A549 (cell line): Measurements from ENCODE around the gene PIP4K2A. TPM values are rescaled to one million over a fixed set of nuclear protein-coding genes. Genes with fewer than 3 reads are reported as not detected.

Experiments used
- ATAC-seq, 2 experiments: fragments of 200-7000 bp in 1 of 2; fragments of >200 bp in 1 of 2; cut with Nextera tagmentation in 1 of 2; cut with Tn5 transposase in 1 of 2; 3 replicates each; pipeline versions ENCODE4 v1.8.0 to v1.9.1; 2018 to 2020; ENCODE audit warnings: mild to moderate bottlenecking in 1 of 2, moderate library complexity in 1 of 2
- CTCF ChIA-PET: fragments of 300-600 bp; sonication (Branson Sonifier 250); formaldehyde crosslinking; extraction: SDS; loops from one replicate; lab custom pipeline; 2021; ENCODE audit warnings: antibody characterized with exemption, inconsistent platforms; lab: Yijun Ruan, JAX
- POLR2A ChIA-PET: fragments of 350-600 bp; formaldehyde crosslinking; extraction: SDS; loops from one replicate; lab custom pipeline; 2021; ENCODE audit warnings: antibody characterized with exemption, inconsistent platforms; lab: Yijun Ruan, JAX
- DNase-seq, 2 experiments: peaks; one replicate each; pipeline versions ENCODE4 v3.0.0 to v3.0.0-alpha.2; 2011 to 2016; ENCODE audit warnings: low read depth in 1 of 2, low spot score in 1 of 2
- FAIRE-seq: peaks from 2 replicates; lab custom pipeline; 2011; peaks lifted over from hg19 to GRCh38; lab: Jason Lieb, UNC
- H3K27ac ChIP-seq, 2 experiments: fragments of >200 bp; sonication (Bioruptor Twin); formaldehyde crosslinking; 3 replicates each; pipeline ENCODE4 v1.5.1; 2016 to 2017
- H3K4me1 ChIP-seq: fragments of >200 bp; sonication (Bioruptor Twin); formaldehyde crosslinking; 3 replicates; pipeline ENCODE4 v1.6.1; 2016
- H3K4me2 ChIP-seq: fragments of >200 bp; sonication (Bioruptor Twin); formaldehyde crosslinking; 3 replicates; pipeline ENCODE4 v1.6.1; 2016
- H3K4me3 ChIP-seq: fragments of >200 bp; sonication (Bioruptor Twin); formaldehyde crosslinking; 3 replicates; pipeline ENCODE4 v1.5.1; 2016
- H3K9me3 ChIP-seq: fragments of >200 bp; sonication (Bioruptor Twin); formaldehyde crosslinking; 3 replicates; pipeline ENCODE4 v1.6.1; 2016
- CBX2 ChIP-seq: fragments of 200-600 bp; sonication (generic); IDR thresholded peaks from 2 replicates; pipeline ENCODE4 v1.6.1; 2016; ENCODE audit warnings: low read depth, mild to moderate bottlenecking, borderline replicate concordance
- CBX8 ChIP-seq: fragments of 200-600 bp; sonication (generic); IDR thresholded peaks from 2 replicates; pipeline ENCODE4 v1.6.1; 2016
- CEBPB ChIP-seq, 2 experiments: fragments of >200 bp in 1 of 2; sonication (Bioruptor Twin) in 1 of 2; formaldehyde crosslinking in 1 of 2; IDR thresholded peaks; 2 replicates each; pipeline ENCODE4 v1.6.1; 2012 to 2016
- EHMT2 ChIP-seq: fragments of 200-600 bp; sonication (generic); IDR thresholded peaks from 2 replicates; pipeline ENCODE4 v1.6.1; 2016; ENCODE audit warnings: antibody characterized with exemption, low read depth, mild to moderate bottlenecking, moderate library complexity
- HES2 ChIP-seq: fragments of >200 bp; sonication (Bioruptor Twin); formaldehyde crosslinking; IDR thresholded peaks from 2 replicates; pipeline ENCODE4 v1.6.1; 2016
- HMGXB4 ChIP-seq: fragments of 250-450 bp; sonication (Bioruptor Pico); IDR thresholded peaks from 2 replicates; pipeline ENCODE4 v1.5.0; 2021; ENCODE audit warnings: mild to moderate bottlenecking, moderate library complexity, borderline replicate concordance
- HOXA7 ChIP-seq: fragments of 250-450 bp; sonication (Bioruptor Pico); IDR thresholded peaks from 2 replicates; pipeline ENCODE4 v1.5.0; 2020; ENCODE audit warnings: mild to moderate bottlenecking, moderate library complexity
- HOXB13 ChIP-seq: fragments of 250-450 bp; sonication (Bioruptor Pico); IDR thresholded peaks from 2 replicates; pipeline ENCODE4 v1.5.0; 2020; ENCODE audit warnings: low read depth, mild to moderate bottlenecking, moderate library complexity
- MYC ChIP-seq: IDR thresholded peaks from 2 replicates; pipeline ENCODE4 v1.6.1; 2012; ENCODE audit warnings: mild to moderate bottlenecking, inconsistent platforms, low read length, improper control_type of control experiment, borderline replicate concordance
- NFE2L2 ChIP-seq: fragments of 150-350 bp; conservative IDR thresholded peaks from 2 replicates; pipeline ENCODE4 v1.6.1; 2014; ENCODE audit warnings: low read length
- PBX3 ChIP-seq: IDR thresholded peaks from 2 replicates; pipeline ENCODE4 v1.6.1; 2012
- POLR2A ChIP-seq: IDR thresholded peaks from 2 replicates; pipeline ENCODE4 v1.6.1; 2012; ENCODE audit warnings: mild to moderate bottlenecking, low read length
- RAD21 ChIP-seq, 2 experiments: fragments of >200 bp in 1 of 2; sonication (Bioruptor Twin) in 1 of 2; formaldehyde crosslinking in 1 of 2; IDR thresholded peaks in 1 of 2; conservative IDR thresholded peaks in 1 of 2; 2 replicates in 1 of 2; 3 replicates in 1 of 2; pipeline ENCODE4 v1.6.1; 2012 to 2018; ENCODE audit warnings: inconsistent platforms in 1 of 2
- RCOR1 ChIP-seq: fragments of 150-350 bp; IDR thresholded peaks from 2 replicates; pipeline ENCODE4 v1.6.1; 2014; ENCODE audit warnings: antibody characterized with exemption, low read length, low read depth
- SREBF2 ChIP-seq: fragments of 450-650 bp; IDR thresholded peaks from 2 replicates; pipeline ENCODE4 v1.6.1; 2014; ENCODE audit warnings: mild to moderate bottlenecking, moderate library complexity
- TP53 ChIP-seq: fragments of 250-450 bp; sonication (Bioruptor Pico); IDR thresholded peaks from 2 replicates; pipeline ENCODE4 v1.5.0; 2021; ENCODE audit warnings: mild to moderate bottlenecking, moderate library complexity
- USF2 ChIP-seq: fragments of 450-650 bp; IDR thresholded peaks from 2 replicates; pipeline ENCODE4 v1.6.1; 2014; ENCODE audit warnings: antibody characterized with exemption
- ZC3H11A ChIP-seq: fragments of 450-650 bp; IDR thresholded peaks from 2 replicates; pipeline ENCODE4 v1.6.1; 2014; ENCODE audit warnings: antibody characterized with exemption, mild to moderate bottlenecking
- ZNF302 ChIP-seq: fragments of 250-450 bp; sonication (Bioruptor Pico); IDR thresholded peaks from 2 replicates; pipeline ENCODE4 v1.9.0; 2021; ENCODE audit warnings: inconsistent platforms, mild to moderate bottlenecking, moderate library complexity
- whole genome bisulfite sequencing: methylation state at CpG from one replicate; pipeline ENCODE4 v1.1.6; 2017; ENCODE audit errors: missing lambda C conversion rate; 5-methylcytosine and 5-hydroxymethylcytosine counted together
- polyA plus RNA-seq, 4 experiments: library from polyadenylated mRNA; depleted of rRNA in 3 of 4; stranded (reverse); fragments of >200 nt; fragmentation: RNase III in 1 of 4; extraction: RNeasy Plus Mini Kit Qiagen cat#74134 plus additional on column Dnase treatment in 1 of 4; gene quantifications; 2 replicates in 3 of 4; 3 replicates in 1 of 4; pipeline ENCODE4 v1.2.3, GENCODE V29; 2011 to 2017

PIP4K2A gene
- polyA plus RNA-seq, 2 of the 4 experiments (the other 2 are of a cell fraction), result 23.1 to 24.0 TPM

DNA sequence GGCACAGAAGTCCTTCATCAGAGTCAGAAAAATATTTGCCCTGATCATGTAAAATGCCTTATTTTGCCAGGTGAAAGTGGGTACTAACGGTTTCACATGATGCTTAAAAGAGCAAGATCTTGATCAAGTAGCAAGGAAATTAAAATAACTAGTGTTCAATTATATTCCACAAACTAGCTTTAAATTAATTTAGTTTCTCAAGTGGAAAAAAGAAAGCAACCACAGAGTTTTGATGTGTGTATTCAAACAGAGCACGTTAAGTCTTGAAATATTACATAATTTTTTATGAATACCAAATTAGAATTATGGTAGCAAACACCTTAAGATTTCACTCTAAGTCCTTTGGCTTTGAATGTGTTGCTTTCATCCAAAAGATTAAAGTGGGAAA is 47.3 kb downstream of the PIP4K2A start:
- Histone ChIP-seq H3K27ac (no peak overlapping the region), H3K4me1 (peaks cover 23% of the 10 kb centered on the region; the same call in 2 of the 3 replicates), H3K9me3 (no peaks in the 10 kb centered on the region), H3K4me3 (no peak overlapping the region), H3K4me2 (no peak overlapping the region)
- DNase-seq, result no peak
- POLR2A ChIA-PET, result no interaction called here
- no peak for TF ChIP-seq POLR2A
- no peak for TF ChIP-seq NFE2L2
- no peak for TF ChIP-seq ZNF302 (CRISPR knock-in tag)
- no peak for TF ChIP-seq HOXA7 (CRISPR knock-in tag)
- no peak for TF ChIP-seq TP53
- no peak for TF ChIP-seq SREBF2
- TF ChIP-seq RCOR1, result no peak
- TF ChIP-seq EHMT2, result no peak
- WGBS, result 88% methylated on average over 2 of the region's 2 CpGs
- no peak for FAIRE-seq
- ATAC-seq, result no peak
- CTCF ChIA-PET, result no interaction called here

DNA sequence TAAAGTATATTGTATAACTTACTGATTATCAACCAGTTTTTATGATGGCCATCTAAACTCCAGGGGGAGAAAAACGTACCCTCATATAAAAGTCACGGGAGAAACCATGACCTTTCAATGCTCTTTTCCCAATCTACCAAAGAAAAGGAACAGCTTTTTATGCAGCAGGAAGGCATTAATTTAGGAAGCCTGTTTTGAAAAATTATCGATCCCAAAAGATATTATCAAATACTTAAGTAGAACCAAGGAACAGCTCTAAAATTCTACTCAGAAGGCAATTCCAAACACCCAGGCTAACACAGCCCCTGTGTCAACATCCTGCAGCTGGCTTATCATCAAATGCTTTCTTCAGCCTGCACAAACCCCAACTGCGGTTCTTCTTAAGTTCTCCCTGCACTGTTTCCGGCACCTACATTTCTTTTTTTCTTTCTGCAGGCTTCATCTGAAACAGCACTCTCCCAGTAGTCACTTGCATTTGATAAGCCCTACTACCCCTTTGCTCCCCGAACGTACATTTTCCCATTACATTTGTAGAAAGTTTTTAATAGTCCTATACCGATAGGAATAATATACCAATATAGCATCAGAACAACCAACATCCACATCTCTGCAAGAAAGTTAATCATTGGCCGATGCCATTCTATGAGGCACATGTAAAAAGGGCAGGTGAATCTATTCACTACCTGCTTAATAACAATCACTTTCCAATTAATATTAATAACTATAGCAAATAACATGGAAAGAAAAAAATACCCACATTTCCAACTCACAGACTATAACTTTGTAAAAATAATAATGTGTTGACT is 47.9 kb downstream of the PIP4K2A start:
- 88% methylated on average over 9 of the region's 9 CpGs for WGBS
- no peak for DNase-seq
- TF ChIP-seq CBX2 (no peak), MYC (no peak)
- ATAC-seq, result no peak
- H3K9me3 ChIP-seq, result no peaks in the 10 kb centered on the region
- no peak overlapping the region for H3K27ac ChIP-seq
- H3K4me3 ChIP-seq, result no peak overlapping the region
- H3K4me1 ChIP-seq, result peaks cover 23% of the 10 kb centered on the region; the same call in 2 of the 3 replicates
- ChIA-PET POLR2A (no interaction called here), CTCF (no interaction called here)
- no peak for FAIRE-seq
- 0 out of 3 replicates have a peak overlapping the region, but pooled peaks have one; percentile 5 for H3K4me2 ChIP-seq

DNA sequence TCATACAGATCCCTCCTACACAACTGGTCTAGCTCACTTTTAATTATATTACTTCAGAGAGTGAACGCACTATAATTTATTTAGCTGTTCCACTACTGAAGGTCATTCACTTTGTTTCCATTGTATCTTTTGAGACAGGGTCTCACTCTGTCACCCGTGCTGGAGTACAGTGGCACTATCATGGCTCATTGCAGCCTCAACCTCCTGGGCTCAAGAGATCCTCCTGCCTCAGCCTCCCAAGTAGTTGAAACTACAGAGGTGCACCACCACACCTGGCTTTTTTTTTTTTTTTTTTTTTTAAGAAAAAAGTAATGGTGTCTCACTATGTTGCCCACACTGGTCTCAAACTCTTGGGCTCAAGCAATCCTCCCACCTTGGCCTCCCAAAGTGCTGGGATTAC is 49.0 kb downstream of the PIP4K2A start:
- ATAC-seq (no peak), FAIRE-seq (no peak), DNase-seq (no peak)
- Histone ChIP-seq H3K27ac (no peak overlapping the region), H3K4me1 (peaks cover 31% of the 10 kb centered on the region), H3K4me3 (no peak overlapping the region)
- 94% methylated on average over 2 of the region's 2 CpGs for WGBS
- TF ChIP-seq RAD21 (conservative IDR thresholded peaks at IDR 0.05 in 1 of 2, IDR thresholded peaks at IDR 0.05 in 1 of 2), result no peak
- no peak for TF ChIP-seq HES2
- no peak for TF ChIP-seq ZNF302 (CRISPR knock-in tag)
- no peak for TF ChIP-seq USF2
- TF ChIP-seq ZC3H11A, result no peak
- TF ChIP-seq NFE2L2, result no peak
- TF ChIP-seq, all 56 proteins: peak for 0
- no peaks in the 10 kb centered on the region for H3K9me3 ChIP-seq
- POLR2A ChIA-PET, result no interaction called here
- H3K4me2 ChIP-seq, result no peak overlapping the region
- CTCF ChIA-PET, result interaction anchor here (0.8 kb wide), 1 partner anchor 13 kb away, joined by 4 read pairs; no protein-coding TSS in a partner anchor

DNA sequence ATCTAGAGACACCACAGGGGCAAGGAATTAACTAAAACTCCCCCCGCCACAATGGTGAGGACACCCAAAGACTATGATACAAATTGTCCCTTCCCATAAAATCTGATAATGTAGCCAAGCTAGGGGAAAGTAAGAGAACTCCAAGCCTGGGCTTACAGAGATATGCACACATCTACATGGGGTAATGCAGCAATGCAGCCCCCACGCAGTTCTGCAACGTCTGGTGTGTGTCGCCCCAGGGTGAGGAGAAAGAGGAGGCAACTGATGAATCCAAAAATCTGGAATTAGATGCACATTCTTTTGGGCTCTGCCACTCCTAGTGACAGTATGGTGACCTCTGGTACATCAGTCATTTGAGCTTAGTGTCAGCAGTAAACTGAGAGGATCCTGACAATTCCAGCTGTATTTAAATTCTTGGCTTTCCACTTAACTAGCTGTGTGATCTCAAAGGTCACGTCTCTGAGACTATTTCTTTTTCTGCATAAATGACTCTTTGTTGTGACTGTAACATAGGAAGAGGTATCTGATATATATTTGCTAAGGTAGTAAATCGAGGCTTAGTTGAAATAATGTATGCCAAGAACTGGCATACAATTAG is 51.5 kb downstream of the PIP4K2A start:
- FAIRE-seq (peak; percentile 23), ATAC-seq (no peak)
- TF ChIP-seq USF2 (no peak), HOXB13 (CRISPR knock-in tag) (no peak), NFE2L2 (no peak), CBX8 (no peak), PBX3 (no peak), HMGXB4 (CRISPR knock-in tag) (no peak), CEBPB (IDR thresholded peaks at IDR 0.05) (no peak), RCOR1 (no peak)

More for the DNA sequence above, 51.5 kb downstream of the PIP4K2A start:
- Histone ChIP-seq H3K9me3 (no peaks in the 10 kb centered on the region), H3K4me3 (no peak overlapping the region), H3K4me2 (no peak overlapping the region), H3K27ac (no peak overlapping the region), H3K4me1 (peaks cover 46% of the 10 kb centered on the region)
- no peak for DNase-seq
- ChIA-PET CTCF (interaction anchor here (0.9 to 1.6 kb wide), 2 partner anchors 9 to 11 kb away, joined by 4 read pairs; no protein-coding TSS in a partner anchor), POLR2A (no interaction called here)
- 80% methylated on average over 6 of the region's 6 CpGs for WGBS
